Brain microvascular endothelial cell (primary cell): Measurements from ENCODE around the gene SERPINA6.
A peak's percentile ranks its signal among the peaks of the same experiment; 100 is the strongest.
"Not testable (repeated sequence)": the region's sequence is repeated elsewhere in the genome, so short reads cannot be mapped to it uniquely, and the experiment has no call there.

Experiments
- DNase-seq: peaks from one replicate; pipeline ENCODE4 v3.0.0-alpha.2; 2020
- H3K27ac ChIP-seq: fragments of 250-450 bp; sonication (Bioruptor Pico); 2 replicates; pipeline ENCODE4 v1.5.1; 2020; ENCODE audit warnings: mild to moderate bottlenecking, moderate library complexity
- H3K27me3 ChIP-seq: fragments of 250-450 bp; sonication (Bioruptor Pico); replicated peaks from 2 replicates; pipeline ENCODE4 v1.5.1; 2020; ENCODE audit warnings: mild to moderate bottlenecking
- H3K36me3 ChIP-seq: fragments of 250-450 bp; sonication (Bioruptor Pico); replicated peaks from 2 replicates; pipeline ENCODE4 v1.5.1; 2020; ENCODE audit warnings: mild to moderate bottlenecking
- H3K4me3 ChIP-seq: 2 replicates; pipeline ENCODE4 v1.5.1; 2011; ENCODE audit warnings: low read depth, mild to moderate bottlenecking, control low read depth, low read length, moderate library complexity
- CTCF ChIP-seq: IDR thresholded peaks from 2 replicates; pipeline ENCODE4 v1.5.1; 2011; ENCODE audit warnings: low read depth, mild to moderate bottlenecking, moderate library complexity, low read length, control low read depth, inconsistent platforms; ENCODE audit errors: missing control alignments
- in situ Hi-C: cut with HindIII; loops from 2 replicates; pipeline ENCODE4 v1.10.0; 2017; ENCODE audit warnings: low sequenced_read_pairs, low pct_ligation_motif_present

Gene SERPINA6

GRCh38 chr14:94356379-94357056 is 33.4 kb upstream of the SERPINA6 start:
- in situ Hi-C loops, result no loop called here
- no peak for DNase-seq
- Histone ChIP-seq H3K4me3 (no peak overlapping the region), H3K27ac (no peak overlapping the region), H3K36me3 (no peaks in the 10 kb centered on the region), H3K27me3 (no peaks in the 10 kb centered on the region)
- no peak for TF ChIP-seq CTCF

- no peaks in the 10 kb centered on the region for H3K27me3 ChIP-seq
- no peak overlapping the region for H3K4me3 ChIP-seq
- TF ChIP-seq CTCF, result peak; percentile 78
- in situ Hi-C loops, result no loop called here
- no peak overlapping the region for H3K27ac ChIP-seq
- peak; percentile 41 for DNase-seq
- H3K36me3 ChIP-seq, result no peaks in the 10 kb centered on the region
Observed at GRCh38 chr14:94355191-94355794, 32.2 kb upstream of the SERPINA6 start.

- Histone ChIP-seq H3K36me3 (no peaks in the 10 kb centered on the region), H3K4me3 (no peak overlapping the region), H3K27ac (no peak overlapping the region), H3K27me3 (no peaks in the 10 kb centered on the region)
- DNase-seq, result no peak
- in situ Hi-C loops, result no loop called here
- TF ChIP-seq CTCF, result no peak
Observed at GRCh38 chr14:94354638-94355185, 31.6 kb upstream of the SERPINA6 start.

GRCh38 chr14:94354190-94354589 is 31.1 kb upstream of the SERPINA6 start:
- H3K27ac ChIP-seq, H3K27me3 ChIP-seq, in situ Hi-C loops, DNase-seq, H3K36me3 ChIP-seq, H3K4me3 ChIP-seq: not testable (repeated sequence)

- H3K27ac ChIP-seq, result no peak overlapping the region
- no peak overlapping the region for H3K4me3 ChIP-seq
- H3K36me3 ChIP-seq, result no peaks in the 10 kb centered on the region
- DNase-seq, result no peak
- H3K27me3 ChIP-seq, result no peaks in the 10 kb centered on the region
- TF ChIP-seq CTCF, result no peak
- in situ Hi-C loops, result no loop called here
Observed at GRCh38 chr14:94349276-94349675, 26.1 kb upstream of the SERPINA6 start.

- no peak for TF ChIP-seq CTCF
- Histone ChIP-seq H3K4me3 (no peak overlapping the region), H3K27ac (no peak overlapping the region), H3K36me3 (no peaks in the 10 kb centered on the region), H3K27me3 (no peaks in the 10 kb centered on the region)
- no peak for DNase-seq
- in situ Hi-C loops, result no loop called here
Observed at GRCh38 chr14:94348836-94349235, 25.7 kb upstream of the SERPINA6 start.
